MM.1S (cell line): ENCODE results near the gene TSEN34.

Experiments used
- CTCF ChIP-seq: fragments of 300-600 bp; sonication (generic); IDR thresholded peaks from 2 replicates; pipeline ENCODE4 v1.5.1; 2016; ENCODE audit warnings: antibody characterized with exemption, low read length, mixed read lengths
- EZH2 ChIP-seq: fragments of 300-600 bp; sonication (generic); optimal IDR thresholded peaks from 2 replicates; pipeline ENCODE3; 2017; ENCODE audit warnings: low read depth, mild to moderate bottlenecking, antibody characterized with exemption, low read length, mixed read lengths
- EZH2phosphoT487 ChIP-seq: fragments of 300-600 bp; sonication (generic); IDR thresholded peaks from 2 replicates; pipeline ENCODE4 v1.6.1; 2018; ENCODE audit warnings: antibody characterized with exemption, low read length

GRCh38 chr19:54155694-54156093 is 35.4 kb upstream of the TSEN34 start:
- no peak for TF ChIP-seq CTCF
- no peak for TF ChIP-seq EZH2
- TF ChIP-seq EZH2phosphoT487, result no peak
